HG02571 (cell line): Measurements from ENCODE around the gene PICK1.
"Not testable (repeated sequence)": the region's sequence is repeated elsewhere in the genome, so short reads cannot be mapped to it uniquely, and the experiment has no call there.

ENCODE experiments used
- ATAC-seq: cut with Tn5 transposase; IDR thresholded peaks from one replicate; pipeline ENCODE4 v1.9.1; 2021; ENCODE audit warnings: mild to moderate bottlenecking, moderate library complexity; ENCODE audit not compliant: unreplicated experiment

The PICK1 gene

DNA sequence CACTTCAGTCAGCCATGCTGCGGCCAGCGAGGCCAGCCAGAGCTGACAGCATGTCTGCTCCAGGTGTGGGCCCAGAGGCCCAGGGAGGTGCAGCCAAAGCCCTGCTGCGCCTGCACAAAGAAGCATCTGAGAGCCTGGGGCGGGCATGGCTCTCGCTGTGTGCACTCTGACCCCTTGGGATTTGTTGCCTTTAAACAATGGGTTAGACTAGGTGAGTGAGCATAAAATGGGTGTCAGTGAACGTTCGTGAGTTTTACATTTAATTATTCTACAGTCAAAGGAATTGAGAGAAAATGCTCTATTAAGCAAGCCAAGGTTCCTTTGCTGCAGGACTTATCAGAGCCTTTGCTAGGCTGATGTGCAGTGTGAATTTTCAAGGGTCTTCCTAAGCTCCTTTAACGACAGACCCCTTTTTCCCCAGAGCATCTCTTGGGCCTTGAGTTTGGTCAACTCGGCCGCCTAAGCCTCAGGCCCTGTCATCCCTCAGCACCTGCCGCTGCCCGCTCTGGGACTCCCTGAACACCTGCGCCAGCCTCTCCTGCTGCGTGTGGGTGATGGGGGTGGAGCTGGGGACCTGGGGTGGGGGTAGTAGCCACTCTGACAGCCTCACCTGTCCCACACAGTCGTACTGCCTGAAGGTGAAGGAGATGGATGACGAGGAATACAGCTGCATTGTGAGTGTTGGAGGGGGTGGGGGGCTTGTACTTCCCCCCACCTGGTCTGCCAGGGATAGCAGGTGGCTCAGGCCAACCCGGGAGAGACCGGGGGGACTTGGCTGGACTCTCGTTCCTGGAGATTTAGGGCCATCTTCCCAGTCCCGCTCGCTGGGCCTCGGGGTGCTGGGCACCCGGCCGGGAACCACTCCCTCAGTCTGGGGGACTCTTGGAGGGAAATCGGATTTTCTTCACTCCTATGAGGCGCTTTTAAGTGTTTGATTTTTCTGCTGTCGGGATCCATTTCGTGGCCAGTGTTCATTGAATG, 16.2 kb downstream of the PICK1 start:
- ATAC-seq, result no peak

DNA sequence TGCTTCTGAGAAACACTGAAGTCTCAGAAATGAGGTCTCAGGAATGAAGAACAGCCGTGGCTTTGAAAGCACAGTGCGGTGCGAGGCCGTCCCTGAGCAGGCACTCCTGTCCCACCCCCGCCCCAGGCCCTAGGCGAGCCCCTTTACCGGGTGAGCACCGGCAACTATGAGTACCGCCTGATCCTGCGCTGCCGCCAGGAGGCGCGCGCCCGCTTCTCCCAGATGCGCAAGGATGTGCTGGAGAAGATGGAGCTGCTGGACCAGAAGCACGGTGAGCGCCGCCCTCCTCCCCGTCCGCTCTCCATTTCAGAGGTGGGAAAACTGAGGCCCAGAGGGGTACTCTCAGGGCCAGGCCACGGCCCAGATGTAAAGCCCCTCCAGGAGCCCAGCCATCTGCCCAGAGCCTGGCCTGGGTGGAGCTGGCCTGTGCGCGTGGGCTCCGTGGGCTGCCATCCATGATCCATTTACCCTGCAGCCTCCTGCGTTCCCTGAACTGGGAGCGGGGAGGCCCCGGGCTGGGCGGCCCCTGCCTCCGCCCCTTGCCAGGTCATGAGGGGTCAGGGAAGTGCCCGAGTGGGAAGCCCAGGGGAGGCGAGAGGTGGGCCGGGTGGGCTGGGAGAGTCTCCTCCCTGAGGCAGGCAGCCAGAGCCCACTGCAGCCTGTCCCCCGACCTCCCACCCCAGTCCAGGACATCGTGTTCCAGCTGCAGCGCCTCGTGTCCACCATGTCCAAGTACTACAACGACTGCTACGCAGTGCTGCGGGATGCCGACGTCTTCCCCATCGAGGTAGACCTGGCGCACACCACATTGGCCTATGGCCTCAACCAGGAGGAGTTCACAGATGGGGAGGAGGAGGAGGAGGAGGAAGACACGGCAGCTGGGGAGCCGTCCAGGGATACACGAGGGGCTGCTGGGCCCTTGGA, 17.2 kb downstream of the PICK1 start:
- no peak for ATAC-seq

DNA sequence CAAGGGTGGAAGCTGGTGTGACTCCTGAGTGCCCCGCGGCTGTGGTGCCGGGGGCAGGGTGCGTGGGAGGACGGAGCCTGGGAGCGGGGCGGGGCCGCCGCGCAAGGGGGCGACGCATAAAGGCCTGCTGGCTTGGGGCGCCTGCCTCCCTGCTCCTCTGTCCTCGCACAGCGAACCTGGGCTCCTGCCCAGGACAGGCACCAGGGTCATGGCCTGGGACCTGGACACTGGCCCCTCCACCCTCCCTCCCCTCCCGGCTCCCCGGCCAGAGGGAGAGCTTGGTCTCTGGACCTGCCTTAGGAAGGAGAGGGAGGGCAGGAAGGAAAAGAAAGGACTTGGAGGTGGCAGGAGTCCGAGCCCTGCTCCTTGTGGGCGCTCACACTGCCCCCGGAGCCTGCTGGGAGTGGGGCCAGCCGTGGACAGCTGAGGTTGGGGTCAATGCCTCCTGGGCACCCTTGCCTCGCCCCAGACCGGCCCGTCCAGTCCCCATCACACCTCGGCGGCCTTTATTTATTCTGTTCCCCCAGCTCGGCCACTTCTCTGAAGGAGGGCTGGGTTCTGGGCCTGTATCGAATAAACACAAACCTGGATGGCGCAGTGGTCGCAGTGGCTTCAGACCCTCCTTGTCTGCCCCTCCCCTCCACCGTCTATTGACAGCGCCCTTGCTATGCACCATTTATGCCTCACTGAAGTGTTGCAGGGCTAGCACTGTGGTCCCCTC, 18.1 kb downstream of the PICK1 start:
- ATAC-seq, result no peak

DNA sequence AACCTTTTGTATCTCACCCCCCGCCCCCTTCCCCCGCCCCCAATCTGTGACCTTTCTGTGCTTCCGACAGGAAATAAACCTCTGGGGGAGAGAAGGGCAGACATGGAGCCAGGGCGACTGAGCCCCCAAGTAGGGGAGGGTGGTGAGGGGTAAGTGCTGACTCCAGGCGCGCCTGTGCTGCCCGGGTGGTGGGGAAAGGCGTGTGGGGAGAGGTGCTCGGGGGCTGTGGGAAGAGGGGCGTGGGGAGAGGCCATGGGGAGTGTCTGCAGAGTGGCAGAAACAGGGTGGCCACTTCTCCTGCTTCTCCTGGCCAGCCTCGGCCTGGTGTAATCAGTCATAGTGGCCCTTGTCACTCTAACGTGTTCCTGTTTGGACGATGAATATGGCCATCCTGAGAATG, 18.8 kb downstream of the PICK1 start:
- no peak for ATAC-seq

DNA sequence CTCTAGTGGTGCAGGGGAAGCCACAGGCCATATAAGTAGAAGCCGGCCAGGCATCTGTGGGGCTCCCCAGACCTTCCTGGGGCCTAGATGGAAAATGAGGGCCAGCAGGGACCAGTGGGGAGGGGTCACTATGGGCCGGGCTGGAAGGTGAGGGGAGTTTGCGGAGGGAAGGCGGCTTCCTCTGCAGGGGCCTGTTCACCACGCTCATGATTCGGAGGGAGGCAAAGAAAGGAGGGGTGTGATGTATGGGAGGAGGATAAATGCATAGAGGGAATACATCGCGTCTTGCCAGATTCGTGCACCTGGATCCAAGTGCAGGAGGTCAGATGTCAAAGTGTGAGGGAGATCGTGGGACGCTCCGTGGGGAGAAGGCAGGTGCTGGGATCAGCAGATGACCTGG, 19.9 kb downstream of the PICK1 start:
- ATAC-seq, result no peak

DNA sequence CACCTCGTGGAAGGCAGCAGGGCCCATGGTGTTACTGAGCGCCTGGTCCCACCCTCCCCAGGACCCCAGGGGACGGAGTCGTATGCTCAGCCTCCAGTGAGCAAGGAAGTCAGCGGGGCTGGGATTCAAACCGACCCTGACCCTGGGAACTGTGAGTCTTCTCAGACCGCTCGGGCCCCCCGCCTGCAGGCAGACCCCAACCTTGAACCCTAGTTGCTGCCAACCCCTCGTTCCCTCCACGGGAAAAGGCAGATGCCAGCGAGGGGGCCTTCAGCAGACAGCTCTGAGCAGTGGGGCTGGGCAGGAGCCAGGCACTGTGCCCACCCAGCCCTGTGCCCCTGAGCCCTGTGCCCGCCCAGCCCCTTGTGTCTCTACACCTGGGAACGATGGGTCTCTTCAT, 20.4 kb downstream of the PICK1 start:
- no peak for ATAC-seq

DNA sequence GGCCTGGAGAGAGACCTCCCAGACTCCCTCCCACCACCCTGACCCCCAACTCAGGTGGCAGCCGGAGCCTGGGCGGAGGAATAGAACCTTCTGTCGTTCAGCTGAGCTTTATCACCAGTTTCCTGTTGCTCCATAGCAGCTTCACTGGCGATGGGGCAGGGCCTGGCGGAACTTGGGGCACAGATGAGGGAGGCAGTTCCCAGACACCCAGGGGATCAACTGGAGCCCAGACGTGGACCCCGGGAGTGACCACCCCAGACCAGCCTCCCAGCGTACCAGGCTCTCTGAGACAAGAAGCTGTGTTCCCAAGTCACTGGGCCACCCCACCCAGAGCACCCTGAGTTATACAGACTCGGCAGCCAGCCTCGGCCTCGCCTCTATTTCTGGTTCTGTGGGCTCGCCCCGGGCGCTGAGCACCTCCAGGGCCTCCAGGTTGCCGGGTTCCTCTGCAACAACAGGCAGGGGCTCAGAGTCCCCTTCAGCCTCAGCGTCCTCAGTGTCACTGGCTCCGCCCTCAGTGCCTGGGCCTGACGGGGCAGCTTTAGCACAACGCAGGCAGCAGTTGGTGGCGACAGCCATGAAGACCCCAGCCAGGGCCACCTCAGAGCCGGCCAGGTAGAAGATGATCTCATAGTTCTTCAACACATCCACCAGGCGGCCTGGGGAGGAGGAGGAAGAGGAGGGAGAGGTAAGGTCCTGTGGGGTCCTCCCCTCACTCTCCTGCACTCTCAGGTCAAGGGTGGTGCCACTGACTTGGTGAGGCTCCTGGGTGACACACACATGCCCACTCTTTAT, 21.0 kb downstream of the PICK1 start:
- ATAC-seq, result no peak

DNA sequence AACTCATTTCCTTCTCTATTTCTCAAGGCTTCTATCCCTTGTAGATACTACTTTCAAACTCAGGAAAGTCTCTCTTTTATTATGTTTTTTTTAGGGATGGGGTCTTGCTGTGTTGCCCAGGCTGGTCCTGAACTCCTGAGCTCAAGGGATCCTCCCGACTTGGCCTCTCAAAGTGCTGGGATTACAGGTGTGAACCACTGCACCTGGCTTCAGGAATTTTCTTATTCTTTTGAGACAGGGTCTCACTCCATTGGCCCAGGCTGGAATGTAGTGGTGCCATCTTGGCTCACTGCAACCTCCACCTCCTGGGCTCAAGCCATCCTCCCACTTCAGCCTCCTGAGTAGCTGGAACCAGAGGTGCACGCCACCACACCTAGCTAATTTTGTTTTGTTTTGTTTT, 22.0 kb downstream of the PICK1 start:
- not testable (repeated sequence) for ATAC-seq

DNA sequence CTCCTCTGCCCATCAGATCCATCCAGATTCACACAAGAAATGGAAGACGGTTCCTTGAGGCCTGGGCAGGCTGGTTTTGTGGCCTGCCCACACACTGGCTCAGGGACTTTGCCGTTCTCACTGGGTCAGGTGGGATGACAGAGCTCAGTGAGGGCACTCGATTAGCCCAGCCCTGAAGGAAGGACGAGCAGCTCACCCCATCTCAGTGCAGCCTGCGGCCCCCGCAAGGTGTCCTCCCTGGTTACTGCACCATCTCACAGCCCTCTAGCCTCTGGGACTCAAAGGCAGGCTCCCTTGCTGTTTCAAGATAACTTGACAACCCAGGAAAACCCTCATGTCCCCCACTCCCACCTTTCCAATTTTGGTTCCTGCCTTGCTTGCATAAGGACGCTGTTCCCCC, 22.6 kb downstream of the PICK1 start:
- no peak for ATAC-seq

DNA sequence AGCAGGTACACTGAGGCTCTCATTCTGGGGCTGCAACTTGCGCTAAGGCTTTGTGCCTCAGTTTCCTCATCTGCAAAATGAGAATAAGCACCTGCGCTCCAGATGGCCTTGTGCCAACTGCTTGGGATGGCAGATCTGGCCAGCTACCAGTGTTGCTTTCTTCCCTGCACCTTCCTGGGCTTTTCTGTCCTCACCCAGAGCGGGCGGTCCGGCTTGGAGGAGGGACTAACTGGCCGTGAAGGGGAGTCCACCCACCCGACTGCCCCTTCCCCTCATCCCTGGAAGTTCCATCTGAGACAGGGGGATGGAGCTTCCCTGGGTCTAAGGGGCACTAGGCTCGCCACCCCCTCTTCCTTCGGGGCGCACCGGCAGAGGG, 23.3 kb downstream of the PICK1 start:
- ATAC-seq, result no peak

DNA sequence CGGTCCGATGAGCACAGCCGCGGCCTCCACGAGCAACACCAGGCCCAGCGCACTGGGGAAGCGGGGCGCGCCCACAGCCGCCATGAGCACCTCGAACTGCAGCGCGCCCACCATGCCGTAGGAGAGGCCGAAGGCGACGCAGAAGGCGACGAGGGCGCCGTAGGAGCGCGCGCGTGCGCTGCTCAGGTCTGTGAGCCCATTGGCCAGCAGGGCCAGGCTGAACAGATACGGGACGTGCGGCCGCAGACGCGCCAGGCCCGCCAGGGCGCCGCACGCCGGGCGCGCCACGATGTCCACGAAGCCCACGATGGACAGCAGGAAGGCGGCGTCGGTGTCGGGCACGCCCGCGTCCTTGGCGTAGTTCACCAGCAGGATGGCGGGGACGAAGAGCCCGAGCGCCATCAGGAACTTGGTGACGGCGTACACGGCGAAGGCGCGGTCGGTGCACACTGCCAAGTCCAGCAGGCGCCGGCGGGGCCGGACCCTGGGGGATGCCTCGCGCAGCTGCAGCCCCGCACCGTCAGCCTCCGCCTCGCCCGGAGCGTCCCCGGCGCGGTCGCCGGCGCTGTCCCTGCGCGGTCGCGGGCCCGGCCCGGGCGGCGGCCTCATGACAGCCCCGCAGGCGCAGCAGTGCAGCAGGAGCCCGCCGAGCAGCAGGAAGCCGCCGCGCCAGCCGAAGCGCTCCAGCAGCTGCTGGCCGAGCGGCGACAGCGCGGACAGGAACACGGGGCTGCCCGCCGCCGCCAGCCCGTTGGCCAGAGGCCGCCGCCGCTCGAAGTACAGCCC, 23.8 kb downstream of the PICK1 start:
- ATAC-seq, result no peak

DNA sequence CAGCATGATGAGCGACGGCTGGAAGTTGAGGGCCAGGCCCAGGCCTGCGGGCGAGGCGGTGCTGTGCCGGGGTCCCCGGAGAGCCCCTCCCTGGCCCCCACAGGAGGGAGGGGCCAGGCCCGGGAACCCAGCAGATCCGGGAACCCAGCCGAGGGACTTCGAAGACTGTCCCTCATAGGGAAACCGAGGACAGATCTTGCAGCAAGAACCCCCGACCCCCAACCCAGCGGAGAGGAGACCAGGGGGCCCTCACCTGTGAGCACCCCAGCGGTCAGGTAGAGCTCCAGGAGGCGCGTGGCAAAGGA, 24.4 kb downstream of the PICK1 start:
- ATAC-seq, result no peak

DNA sequence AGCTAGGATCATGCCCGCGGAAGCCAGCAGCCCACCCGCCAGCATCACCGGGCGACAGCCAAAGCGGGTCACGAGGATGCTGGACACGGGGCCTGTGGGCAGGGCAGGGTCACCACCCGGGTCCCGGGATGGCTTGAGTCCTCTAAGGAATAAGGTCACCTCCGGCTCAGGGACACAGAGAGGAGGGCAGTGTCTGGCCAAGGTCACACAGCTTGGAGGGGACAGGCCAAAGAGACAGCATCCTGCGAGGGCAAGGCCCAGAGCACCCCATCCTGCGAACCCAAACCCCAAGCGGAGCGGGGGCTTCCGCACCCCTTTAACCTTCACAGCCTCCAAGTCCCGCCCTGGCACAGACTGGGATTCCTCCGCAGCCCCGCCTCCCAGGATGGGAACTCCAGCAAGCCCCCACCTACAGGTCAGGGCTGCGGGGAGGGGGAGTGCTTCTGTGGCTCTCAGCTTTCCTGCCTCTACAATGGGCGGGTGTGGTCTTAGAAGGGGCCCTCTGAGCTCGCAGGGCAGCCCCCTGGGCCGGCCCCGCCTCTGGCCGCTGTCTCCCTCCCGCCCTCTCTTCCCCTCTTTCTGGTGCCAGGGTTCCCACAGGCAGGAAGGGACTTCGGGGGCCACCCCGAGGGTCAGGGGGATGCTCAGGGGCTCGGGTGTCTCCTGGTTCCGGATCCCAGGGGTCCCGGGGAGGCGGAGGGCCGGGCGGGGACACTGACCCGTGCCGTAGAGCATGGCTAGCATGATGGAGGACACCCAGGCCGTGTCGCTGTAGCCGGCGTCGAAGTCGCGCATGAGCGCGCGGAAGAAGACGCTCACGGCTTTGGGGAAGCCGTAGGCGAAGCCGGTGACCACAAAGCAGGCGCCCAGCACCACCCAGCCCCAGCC, 25.0 kb downstream of the PICK1 start:
- no peak for ATAC-seq

DNA sequence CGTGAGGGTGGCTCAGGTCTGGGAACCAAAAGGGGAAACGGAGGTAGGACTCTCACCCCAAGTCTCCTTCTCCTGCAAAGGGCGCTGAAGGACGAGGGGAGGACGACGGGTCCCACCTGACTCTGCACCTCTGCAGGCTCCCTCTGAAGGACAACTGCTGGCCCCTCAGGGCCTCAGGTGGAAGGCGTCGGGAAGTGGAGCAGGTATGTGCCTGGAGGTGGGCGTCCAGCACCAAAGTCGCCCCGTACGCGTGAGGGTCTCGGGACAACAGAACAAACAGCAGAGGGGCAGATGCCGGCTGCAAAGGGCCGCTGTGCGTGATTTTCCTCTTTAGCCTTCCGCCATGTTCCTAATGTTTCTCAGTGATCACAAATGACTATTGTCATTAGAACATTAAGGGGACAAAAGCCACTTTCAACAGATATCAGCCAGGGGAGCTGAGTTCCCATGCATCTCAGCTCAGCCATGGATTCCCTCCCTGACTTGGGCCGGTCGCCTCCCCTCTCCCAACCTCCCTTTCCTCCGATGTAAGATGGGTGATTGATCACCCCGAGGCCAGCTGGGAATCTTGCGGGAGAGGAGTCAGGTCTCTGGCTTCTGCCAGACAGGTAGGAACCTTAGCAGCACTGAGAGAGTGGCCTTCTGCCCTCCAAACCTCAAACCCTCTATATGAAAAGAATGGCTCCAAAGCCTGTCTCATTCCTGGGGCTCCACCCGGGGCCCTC, 25.9 kb downstream of the PICK1 start:
- no peak for ATAC-seq

DNA sequence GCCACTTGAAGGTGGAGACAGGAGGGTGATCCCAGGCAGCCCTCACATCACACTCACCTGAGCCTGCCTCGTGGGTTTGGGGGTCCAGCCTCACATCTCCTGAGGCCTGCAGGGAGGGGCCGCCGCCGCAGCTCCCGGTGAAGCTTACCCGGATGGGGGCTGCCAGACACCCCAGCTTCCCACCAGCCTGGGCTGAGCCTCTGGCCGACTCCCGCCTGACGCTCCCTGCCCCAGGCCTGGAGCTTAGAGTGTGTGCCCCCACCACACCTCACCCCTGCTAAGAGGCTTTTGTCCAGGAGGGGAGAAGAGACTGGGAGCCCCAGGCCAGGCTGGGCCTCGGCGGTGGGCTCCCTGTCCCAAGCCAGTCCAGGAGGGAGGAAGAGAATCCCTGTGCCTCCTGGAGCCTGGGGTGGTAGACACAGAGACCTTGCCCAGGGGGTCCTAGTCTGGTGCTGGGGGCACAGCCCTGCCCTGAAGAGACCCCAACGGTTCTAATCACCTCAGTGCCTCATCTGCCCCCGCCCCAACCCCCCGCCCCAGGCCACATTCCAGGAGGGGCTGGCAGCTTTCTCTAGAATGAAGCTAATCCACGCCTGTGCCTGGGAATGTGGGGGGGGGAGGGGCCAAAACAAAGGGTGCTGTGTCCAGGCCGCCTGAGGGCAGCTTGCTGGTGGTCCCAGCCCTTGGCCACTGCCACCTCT, 26.9 kb downstream of the PICK1 start, which contains the start of gene SLC16A8:
Gene SLC16A8, minus strand, starts transcription at position 254 of the 701 bp plus-strand sequence. CDS start 1,311 bp downstream, outside the sequence.
- ATAC-seq, result no peak

DNA sequence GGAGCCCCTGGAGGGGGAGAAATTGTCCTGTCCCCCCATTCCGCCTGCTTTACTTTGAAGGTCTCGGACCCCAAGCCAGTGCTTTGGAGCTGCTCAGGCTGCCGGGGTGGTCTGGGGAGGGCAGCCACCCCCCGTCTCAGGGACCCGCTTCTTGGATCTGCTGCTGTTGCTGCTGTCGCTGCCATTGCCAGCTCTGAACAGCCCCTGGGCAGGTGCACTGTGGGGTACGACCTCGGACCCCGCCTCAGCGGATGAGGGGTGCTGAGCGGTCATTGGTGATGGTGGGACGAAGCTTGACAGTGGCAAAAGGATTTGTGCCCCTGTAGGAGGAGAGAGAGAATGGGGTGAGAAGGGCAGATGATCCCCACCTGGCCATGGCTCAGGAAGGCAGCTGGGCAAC, 27.9 kb downstream of the PICK1 start:
- ATAC-seq, result no peak

DNA sequence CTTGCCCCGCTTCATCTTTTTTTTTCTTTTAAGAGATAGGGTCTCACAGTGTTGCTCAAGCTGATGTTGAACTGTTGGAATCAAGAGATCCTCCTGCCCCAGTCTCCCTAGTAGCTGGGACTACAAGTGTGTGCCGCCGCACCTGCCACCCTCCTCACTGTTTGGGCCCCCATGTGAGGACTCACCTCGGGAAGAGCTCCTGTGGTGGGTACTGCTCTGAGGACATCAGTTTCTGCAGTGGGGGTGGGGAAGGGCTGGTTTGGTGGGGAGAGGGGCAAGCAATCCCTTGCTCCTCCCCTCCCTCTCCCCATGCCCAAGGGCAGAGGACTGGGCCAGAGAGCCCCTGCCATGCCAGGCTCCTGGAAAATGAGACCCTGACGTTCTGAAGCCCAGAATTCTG, 28.3 kb downstream of the PICK1 start:
- no peak for ATAC-seq
